Measurements from ENCODE around the gene TMEM236.

The TMEM236 gene

GRCh38 chr10:17743437-17743836 lies 8.6 kb upstream of the TMEM236 start:
- no peak for DNase-seq

GRCh38 chr10:17744341-17744861 lies 7.6 kb upstream of the TMEM236 start:
- DNase-seq: no peak

- DNase-seq: peak; percentile 60
Observed at GRCh38 chr10:17747883-17748550, 4.0 kb upstream of the TMEM236 start.

GRCh38 chr10:17749890-17750289 lies 2.1 kb upstream of the TMEM236 start:
- DNase-seq: no peak

- no peak for DNase-seq
Observed at GRCh38 chr10:17756557-17757217, 4.7 kb downstream of the TMEM236 start.

- DNase-seq: no peak
Observed at GRCh38 chr10:17758200-17758599, 6.2 kb downstream of the TMEM236 start.

GRCh38 chr10:17758896-17759295 lies 6.9 kb downstream of the TMEM236 start:
- no peak for DNase-seq

- no peak for DNase-seq
Observed at GRCh38 chr10:17764142-17764541, 12.1 kb downstream of the TMEM236 start.

- no peak for DNase-seq
Observed at GRCh38 chr10:17765602-17766001, 13.6 kb downstream of the TMEM236 start.

- DNase-seq: no peak
Observed at GRCh38 chr10:17766731-17767130, 14.7 kb downstream of the TMEM236 start.

GRCh38 chr10:17768496-17768895 lies 16.5 kb downstream of the TMEM236 start:
- DNase-seq: no peak

- DNase-seq: no peak
Observed at GRCh38 chr10:17768957-17769356, 17.0 kb downstream of the TMEM236 start.

GRCh38 chr10:17771017-17771416 lies 19.0 kb downstream of the TMEM236 start:
- no peak for DNase-seq

GRCh38 chr10:17779784-17780183 lies 27.8 kb downstream of the TMEM236 start:
- DNase-seq: no peak

- DNase-seq: peak; percentile 9
Observed at GRCh38 chr10:17780727-17781126, 28.7 kb downstream of the TMEM236 start.

GRCh38 chr10:17781856-17782255 lies 29.9 kb downstream of the TMEM236 start:
- no peak for DNase-seq

- DNase-seq: peak; percentile 94
Observed at GRCh38 chr10:17782921-17783665, 31.1 kb downstream of the TMEM236 start.

- peak; percentile 31 for DNase-seq
Observed at GRCh38 chr10:17783751-17784150, 31.8 kb downstream of the TMEM236 start.

GRCh38 chr10:17784688-17785087 lies 32.7 kb downstream of the TMEM236 start:
- peak; percentile 80 for DNase-seq

GRCh38 chr10:17785276-17785930 lies 33.4 kb downstream of the TMEM236 start:
- peak; percentile 61 for DNase-seq

- DNase-seq: peak; percentile 83
Observed at GRCh38 chr10:17787087-17787961, 35.3 kb downstream of the TMEM236 start.

GRCh38 chr10:17788646-17789045 lies 36.6 kb downstream of the TMEM236 start:
- no peak for DNase-seq
